NCI-H1092 treated with DMSO at 0.1 percent for 48 hours (cell line): ENCODE data around the gene PLPP6.

Source experiments
- DNase-seq: peaks from one replicate; lab custom pipeline; 2025; lab: John Stamatoyannopoulos, UW

The PLPP6 gene

DNA sequence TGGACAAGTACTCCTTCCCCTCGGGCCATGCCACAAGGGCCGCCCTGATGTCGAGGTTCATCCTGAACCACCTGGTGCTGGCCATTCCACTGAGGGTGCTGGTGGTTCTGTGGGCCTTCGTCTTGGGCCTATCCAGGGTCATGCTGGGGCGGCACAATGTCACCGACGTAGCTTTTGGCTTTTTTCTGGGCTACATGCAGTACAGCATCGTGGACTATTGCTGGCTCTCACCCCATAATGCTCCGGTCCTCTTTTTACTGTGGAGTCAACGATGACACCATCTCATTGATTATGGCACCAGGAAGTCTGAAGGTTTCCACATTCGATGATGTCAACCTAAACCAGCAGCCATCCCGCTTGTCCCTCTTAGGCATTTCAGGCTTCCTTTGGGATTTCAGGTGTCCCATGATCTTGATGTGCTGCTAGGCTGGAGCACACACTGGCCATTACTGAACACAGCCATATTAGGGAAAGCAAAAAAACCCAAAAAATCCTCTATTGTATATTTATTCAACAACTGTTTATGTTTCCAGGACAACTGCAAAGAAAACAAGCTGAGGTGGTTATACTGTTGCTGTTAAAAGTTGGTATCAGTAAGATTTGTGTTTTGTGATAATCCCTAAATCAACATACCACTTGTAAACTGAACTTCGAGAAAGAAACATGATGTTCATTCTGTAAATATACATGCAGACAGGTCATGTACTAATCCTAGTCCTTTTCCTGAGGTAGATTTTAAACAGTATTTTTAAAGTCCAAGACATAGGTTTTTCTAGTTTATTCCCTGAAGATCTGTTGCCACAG, 1.1 kb downstream of the PLPP6 start:
- DNase-seq = no peak

DNA sequence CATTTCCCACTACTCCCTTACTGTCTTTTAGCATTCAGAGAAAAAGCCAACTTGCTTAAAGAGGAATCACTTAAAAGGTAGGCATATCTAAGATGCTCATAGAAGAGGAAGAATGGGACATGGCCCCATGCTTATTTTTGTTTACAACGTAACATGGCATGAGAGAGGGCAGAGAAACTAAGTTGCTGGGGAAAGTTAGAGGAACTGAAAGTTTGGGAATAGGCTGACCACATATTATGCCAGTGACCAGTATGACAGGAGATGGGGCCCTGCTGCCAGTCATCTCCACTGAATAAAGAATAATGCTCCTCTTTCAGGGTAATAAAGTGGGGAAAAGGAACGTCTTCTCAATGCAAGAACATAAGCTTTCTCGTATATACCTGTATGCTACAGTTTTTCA, 1.9 kb downstream of the PLPP6 start:
- no peak for DNase-seq

GRCh38 chr9:4665357-4665756, 3.3 kb downstream of the PLPP6 start:
- peak; percentile 13 for DNase-seq

GRCh38 chr9:4666042-4666699, 4.1 kb downstream of the PLPP6 start, which contains the start of gene SPATA6L:
SPATA6L (minus strand) TSS chr9:4666480; CDS start chr9:4666250, 230 bp downstream.
- DNase-seq = peak; percentile 78

- no peak for DNase-seq
Observed at GRCh38 chr9:4667681-4668080, 5.6 kb downstream of the PLPP6 start.

DNA sequence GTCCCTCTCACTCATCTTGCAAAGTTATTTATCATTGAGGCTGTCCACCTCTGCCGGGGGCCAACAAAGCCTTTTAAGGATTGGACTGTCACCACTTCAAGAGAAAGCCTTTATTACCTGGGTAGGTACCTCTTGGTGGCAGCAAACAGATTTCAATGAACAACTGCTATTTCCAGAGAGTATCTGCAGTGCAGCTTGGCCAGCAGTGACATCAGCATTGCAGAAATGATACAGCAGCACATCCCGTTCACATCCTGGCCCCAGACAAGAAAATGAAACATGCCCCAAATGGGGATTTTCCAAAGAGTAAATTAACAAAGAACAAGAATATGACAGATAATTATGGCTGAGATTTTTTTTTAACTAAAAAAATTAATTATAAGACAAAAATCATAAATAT, 6.5 kb downstream of the PLPP6 start:
- DNase-seq = no peak

- DNase-seq = no peak
Observed at GRCh38 chr9:4669890-4670289, 7.8 kb downstream of the PLPP6 start.

DNA sequence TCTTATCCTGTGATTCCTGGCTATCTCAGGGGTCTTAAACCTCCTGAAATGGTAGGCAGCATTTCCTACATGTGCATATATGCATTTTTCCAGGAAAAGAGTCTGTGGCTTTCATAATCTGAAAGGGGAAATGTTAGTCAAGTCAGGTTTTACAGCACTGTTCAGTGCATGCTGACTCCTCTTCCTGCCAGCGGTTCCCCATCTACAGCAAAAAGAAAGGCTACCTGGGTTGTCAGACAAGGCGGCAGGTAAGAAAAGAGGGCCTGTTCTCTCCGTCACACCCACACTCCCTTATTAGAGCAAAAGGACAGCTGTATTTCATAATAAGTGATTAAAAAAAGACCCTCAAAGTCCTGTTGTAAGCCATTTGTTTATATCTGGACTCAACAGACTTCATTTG, 8.5 kb downstream of the PLPP6 start:
- no peak for DNase-seq

GRCh38 chr9:4671737-4672136, 9.6 kb downstream of the PLPP6 start:
- no peak for DNase-seq

GRCh38 chr9:4674783-4675182, 12.7 kb downstream of the PLPP6 start:
- no peak for DNase-seq

- DNase-seq = no peak
Observed at GRCh38 chr9:4677392-4677791, 15.3 kb downstream of the PLPP6 start.

DNA sequence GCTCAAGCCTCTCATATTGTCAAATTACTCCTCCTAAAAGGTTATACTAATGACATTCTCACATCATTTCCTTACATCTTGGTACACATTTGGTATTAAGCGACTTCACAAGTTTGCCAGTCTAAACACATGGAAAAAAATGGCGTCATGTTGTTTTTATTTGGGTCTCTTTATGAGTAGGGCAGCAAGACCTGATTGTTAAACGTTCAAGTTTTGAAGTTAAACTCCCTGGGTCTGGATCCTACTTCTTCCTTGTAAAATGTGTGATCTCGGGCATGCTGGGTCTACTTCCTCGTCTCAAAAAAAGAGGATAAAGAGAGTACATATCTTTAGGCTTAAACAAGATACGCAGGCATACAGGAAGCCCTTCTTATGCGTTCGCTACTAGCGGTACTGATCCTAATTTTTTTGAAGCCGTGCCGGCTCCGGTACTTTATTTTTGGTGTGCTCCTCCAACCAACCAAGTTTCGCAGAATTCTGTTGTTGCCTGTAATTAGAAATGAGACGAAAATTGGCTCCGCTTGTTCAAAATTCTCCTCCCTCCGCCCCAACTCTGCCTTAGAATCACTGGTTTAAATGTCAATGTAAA, 16.7 kb downstream of the PLPP6 start:
- peak; percentile 72 for DNase-seq

- peak; percentile 96 for DNase-seq
Observed at GRCh38 chr9:4679268-4680172, 17.4 kb downstream of the PLPP6 start, which contains the start of gene CDC37L1. CDC37L1 (plus strand) TSS chr9:4679569; CDS start chr9:4679768, 199 bp downstream.

- DNase-seq = peak; percentile 52
Observed at GRCh38 chr9:4680173-4680525, 18.1 kb downstream of the PLPP6 start.

DNA sequence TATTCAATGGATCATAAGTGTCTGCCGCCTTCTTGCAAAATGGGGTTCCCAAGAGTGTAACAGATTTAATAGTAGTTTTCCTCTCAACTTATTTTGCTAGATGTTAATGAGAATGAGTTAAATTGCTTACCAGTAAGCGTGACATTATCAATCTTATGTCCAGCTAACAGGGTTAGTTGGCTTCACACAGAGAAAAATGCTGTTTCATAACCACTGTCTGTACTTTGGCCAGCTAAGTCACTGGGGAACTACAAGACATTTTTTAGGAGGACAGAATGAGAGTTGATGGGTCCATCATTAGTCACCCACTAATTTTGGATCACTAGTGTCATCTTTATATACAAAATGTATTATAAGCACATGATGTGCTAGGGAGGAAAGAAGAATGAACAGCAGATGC, 18.7 kb downstream of the PLPP6 start:
- DNase-seq = no peak

DNA sequence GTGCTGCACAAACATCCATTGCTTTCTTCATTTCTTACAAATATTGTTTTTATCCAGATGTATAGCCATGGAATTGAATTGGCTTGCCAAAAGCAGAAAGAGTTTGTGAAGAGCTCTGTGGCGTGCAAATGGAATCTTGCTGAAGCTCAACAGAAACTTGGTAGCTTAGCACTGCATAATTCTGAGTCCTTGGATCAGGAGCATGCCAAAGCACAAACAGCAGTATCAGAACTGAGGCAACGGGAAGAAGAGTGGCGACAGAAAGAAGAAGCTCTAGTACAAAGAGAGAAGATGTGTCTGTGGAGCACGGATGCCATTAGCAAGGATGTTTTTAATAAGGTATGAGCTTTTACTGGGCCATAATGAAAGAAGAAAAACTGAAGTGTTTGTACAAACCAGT, 22.7 kb downstream of the PLPP6 start:
- no peak for DNase-seq

DNA sequence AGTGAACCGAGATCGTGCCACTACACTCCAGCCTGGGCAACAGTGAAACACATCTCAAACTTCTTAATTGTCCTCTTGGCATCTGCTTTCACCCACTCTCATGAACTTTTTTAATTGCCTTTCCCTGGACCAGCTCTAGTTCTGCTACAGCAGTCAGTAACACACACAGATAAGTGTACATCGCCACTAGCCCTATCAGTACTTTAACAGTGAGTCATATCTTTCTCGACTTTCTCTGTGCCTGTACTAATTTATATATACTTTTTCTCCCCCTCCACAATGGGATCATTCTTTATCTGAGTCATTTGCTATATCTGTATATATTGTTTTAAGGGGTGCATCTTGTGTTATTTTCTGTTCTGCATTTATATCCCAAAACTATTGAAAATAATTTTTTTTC, 24.0 kb downstream of the PLPP6 start:
- DNase-seq = no peak

- DNase-seq = no peak
Observed at GRCh38 chr9:4686584-4686983, 24.5 kb downstream of the PLPP6 start.

DNA sequence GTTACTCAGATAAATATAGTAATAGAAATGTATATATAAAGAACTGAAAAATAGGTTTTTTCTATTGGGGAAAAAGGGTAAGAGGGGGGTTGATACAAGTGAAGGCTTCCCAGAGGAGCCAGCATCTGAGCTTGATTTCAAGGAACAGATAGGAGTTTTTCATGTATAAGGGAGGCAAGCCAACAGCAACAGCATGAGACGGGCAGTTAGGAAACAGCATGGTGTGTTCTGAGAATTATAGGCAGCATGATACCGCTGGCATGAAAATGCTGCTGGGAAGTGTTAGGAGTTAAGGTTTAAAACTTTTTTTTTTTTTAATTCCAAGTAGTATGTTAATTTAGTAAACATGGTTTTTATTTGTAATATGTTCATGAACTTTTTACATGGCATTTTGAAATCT, 26.9 kb downstream of the PLPP6 start:
- DNase-seq = no peak

DNA sequence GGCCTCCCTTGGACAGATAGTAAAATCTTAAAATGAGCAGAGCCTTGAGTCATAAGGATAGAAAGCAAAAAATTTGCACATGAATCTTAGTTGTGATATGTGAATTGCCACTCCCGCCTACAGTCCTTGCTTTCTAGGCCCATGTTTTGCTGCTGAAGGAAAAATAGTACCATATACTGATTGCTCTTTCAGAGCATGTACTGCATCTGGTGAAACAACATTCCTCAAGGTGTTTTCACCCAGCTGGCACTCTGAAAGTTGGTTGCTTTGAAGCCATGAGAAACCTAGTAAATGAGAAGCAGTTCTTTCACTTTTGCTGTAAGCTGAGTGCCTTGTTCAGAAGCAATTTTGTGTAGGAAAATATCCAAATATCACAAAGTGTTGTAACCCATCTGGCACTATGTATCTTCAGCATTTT, 27.6 kb downstream of the PLPP6 start:
- no peak for DNase-seq

DNA sequence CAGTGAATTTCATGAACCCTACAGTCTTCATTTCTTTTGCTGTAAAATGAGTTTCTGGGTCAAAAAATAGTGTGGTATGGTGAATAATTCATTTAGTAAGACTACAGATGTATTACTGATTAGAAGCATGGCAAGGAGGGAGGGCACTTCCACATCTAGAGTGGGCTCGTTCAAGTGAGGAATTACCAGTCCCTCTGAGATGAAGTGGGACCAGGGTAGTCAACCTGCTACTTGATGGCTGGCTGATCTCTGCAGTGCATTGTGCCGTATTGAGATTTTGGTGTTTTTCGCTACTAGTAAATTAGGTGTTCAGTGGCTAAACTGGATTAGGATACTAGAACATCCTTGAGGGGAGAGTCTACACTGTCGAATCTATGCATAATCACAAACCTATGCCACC, 28.1 kb downstream of the PLPP6 start:
- no peak for DNase-seq

- DNase-seq = no peak
Observed at GRCh38 chr9:4691795-4692194, 29.7 kb downstream of the PLPP6 start.
